B cell (primary cell): ENCODE measurements around the gene ELOVL6. TPM values are rescaled to one million over a fixed set of nuclear protein-coding genes. Genes with fewer than 3 reads are reported as not detected.

ENCODE experiments used
- ATAC-seq: fragments of 200-7000 bp; cut with Tn5 transposase; one replicate; pipeline ENCODE4 v1.10.0; 2021; ENCODE audit warnings: low read depth, mild to moderate bottlenecking, moderate number of reproducible peaks, moderate library complexity
- CTCF ChIA-PET: fragments of 350-600 bp; sonication (Branson Sonifier 250); formaldehyde crosslinking; loops from one replicate; lab custom pipeline; 2021; ENCODE audit warnings: antibody characterized with exemption, inconsistent platforms; lab: Charles Lee
- POLR2A ChIA-PET: fragments of 350-600 bp; sonication (Branson Sonifier 250); formaldehyde crosslinking; loops from one replicate; lab custom pipeline; 2021; ENCODE audit warnings: antibody characterized with exemption; lab: Charles Lee
- DNase-seq: peaks from one replicate; pipeline ENCODE4 v3.0.0; 2013
- H2AFZ ChIP-seq: 2 replicates; pipeline ENCODE4 v1.6.1; 2012; ENCODE audit warnings: mild to moderate bottlenecking, low read depth, low read length; ENCODE audit not compliant: insufficient read depth, poor library complexity, severe bottlenecking
- H3K27ac ChIP-seq, 2 donors: 1 replicate in 1 of 2; 2 replicates in 1 of 2; pipeline ENCODE4 v1.5.1; 2012 to 2013; ENCODE audit warnings: low read length in 2 of 2, mild to moderate bottlenecking in 2 of 2, moderate library complexity in 1 of 2
- H3K27me3 ChIP-seq, 4 experiments: fragments of 200-600 bp in 1 of 4; sonication (generic) in 1 of 4; replicated peaks in 1 of 4; 1 replicate in 2 of 4; 2 replicates in 2 of 4; pipeline versions ENCODE4 v1.6.1 to v1.7.0; 2013 to 2016; ENCODE audit warnings: low read length in 3 of 4, mild to moderate bottlenecking in 2 of 4, mixed read lengths in 1 of 4, moderate library complexity in 1 of 4; ENCODE audit not compliant: insufficient read depth in 4 of 4, control insufficient read depth in 3 of 4; ENCODE audit errors: control extremely low read depth in 1 of 4
- H3K36me3 ChIP-seq, 2 experiments: replicated peaks in 1 of 2; 1 replicate in 1 of 2; 2 replicates in 1 of 2; pipeline versions ENCODE4 v1.6.1 to v1.7.1; 2013; ENCODE audit warnings: low read length in 1 of 2; ENCODE audit not compliant: insufficient read depth in 2 of 2, control insufficient read depth in 1 of 2; ENCODE audit errors: control extremely low read depth in 1 of 2, extremely low read depth in 1 of 2
- H3K4me1 ChIP-seq, 2 donors: fragments of 200-600 bp in 1 of 2; sonication (generic) in 1 of 2; 1 replicate in 1 of 2; 2 replicates in 1 of 2; pipeline versions ENCODE4 v1.5.1 to v1.6.1; 2013 to 2017; ENCODE audit warnings: low read length in 2 of 2; ENCODE audit not compliant: control insufficient read depth in 2 of 2, insufficient read depth in 2 of 2
- H3K4me2 ChIP-seq: replicated peaks from 2 replicates; pipeline ENCODE3; 2012; ENCODE audit warnings: mild to moderate bottlenecking, low read depth, low read length; ENCODE audit not compliant: poor library complexity, severe bottlenecking
- H3K4me3 ChIP-seq, 5 experiments: fragments of 200-600 bp in 1 of 5; sonication (generic) in 1 of 5; 1 replicate in 3 of 5; 2 replicates in 2 of 5; pipeline versions ENCODE4 v1.5.1 to v1.7.0; 2011 to 2016; ENCODE audit warnings: low read length in 4 of 5, mild to moderate bottlenecking in 4 of 5, low read depth in 2 of 5, control low read depth in 1 of 5, moderate library complexity in 1 of 5; ENCODE audit not compliant: insufficient read depth in 1 of 5; ENCODE audit errors: control extremely low read depth in 1 of 5, extremely low read depth in 1 of 5
- H3K79me2 ChIP-seq: fragments of 200-600 bp; sonication (generic); one replicate; pipeline ENCODE4 v1.6.0; 2016; ENCODE audit warnings: low read length; ENCODE audit not compliant: control insufficient read depth, insufficient read depth
- H3K9ac ChIP-seq: fragments of 200-600 bp; sonication (generic); 2 replicates; pipeline ENCODE4 v1.6.1; 2017; ENCODE audit warnings: mild to moderate bottlenecking, low read length, moderate library complexity
- H3K9me3 ChIP-seq, 3 donors: one replicate each; pipeline versions ENCODE4 v1.6.1 to v1.7.1; 2013; ENCODE audit warnings: low read length in 2 of 3; ENCODE audit not compliant: control insufficient read depth in 2 of 3, insufficient read depth in 1 of 3; ENCODE audit errors: control extremely low read depth in 1 of 3
- H4K20me1 ChIP-seq: 2 replicates; pipeline ENCODE4 v1.6.0; 2012; ENCODE audit warnings: mild to moderate bottlenecking, low read length; ENCODE audit not compliant: insufficient read depth, control insufficient read depth, poor library complexity, severe bottlenecking
- H3K27ac Mint-ChIP-seq: one replicate; pipeline ENCODE4 v1.8.0; 2021; ENCODE audit warnings: mixed read lengths
- H3K27me3 Mint-ChIP-seq: one replicate; pipeline ENCODE4 v1.8.0; 2021; ENCODE audit warnings: mixed read lengths
- H3K4me1 Mint-ChIP-seq: one replicate; pipeline ENCODE4 v1.8.0; 2021; ENCODE audit warnings: mixed read lengths
- H3K4me3 Mint-ChIP-seq: one replicate; pipeline ENCODE4 v1.8.0; 2021; ENCODE audit warnings: mixed read lengths
- H3K9me3 Mint-ChIP-seq: one replicate; pipeline ENCODE4 v1.8.0; 2022; ENCODE audit warnings: mixed read lengths; ENCODE audit not compliant: insufficient read depth
- CTCF ChIP-seq: fragments of 200-600 bp; IDR thresholded peaks from one replicate; pipeline ENCODE4 v1.8.0; 2022; ENCODE audit warnings: antibody characterized with exemption, mild to moderate bottlenecking
- EZH2 ChIP-seq: IDR thresholded peaks from 2 replicates; pipeline ENCODE4 v1.6.1; 2012; ENCODE audit warnings: borderline replicate concordance, low read depth, mild to moderate bottlenecking, moderate library complexity, low read length; ENCODE audit not compliant: insufficient read depth, poor library complexity, severe bottlenecking
- WGBS: methylation state at CpG from one replicate; pipeline ENCODE4 v1.1.5; 2013; ENCODE audit warnings: missing lambda C conversion rate; ENCODE audit not compliant: insufficient coverage; 5-methylcytosine and 5-hydroxymethylcytosine counted together
- intact Hi-C: fragments of 100-400 bp; cut with micrococcal nuclease; formaldehyde crosslinking; loops from one replicate; pipeline ENCODE4 v1.10.0; 2022
- polyA plus RNA-seq: library from polyadenylated mRNA; depleted of rRNA; stranded (reverse); fragments of >200 nt; gene quantifications from 2 replicates; pipeline ENCODE4 v1.2.3, GENCODE V29; 2012
- total RNA-seq, 2 donors: library from RNA; stranded (reverse); fragments of 120-200 nt in 1 of 2; gene quantifications; 1 replicate in 1 of 2; 2 replicates in 1 of 2; pipeline versions ENCODE4 v1.2.3 to v1.2.4, GENCODE V29; 2013 to 2022

Gene ELOVL6
- total and polyA plus RNA-seq, 2 donors (not counting 1 experiment from before 2014, with no cell fraction given): 0.10 to 0.22 TPM

DNA sequence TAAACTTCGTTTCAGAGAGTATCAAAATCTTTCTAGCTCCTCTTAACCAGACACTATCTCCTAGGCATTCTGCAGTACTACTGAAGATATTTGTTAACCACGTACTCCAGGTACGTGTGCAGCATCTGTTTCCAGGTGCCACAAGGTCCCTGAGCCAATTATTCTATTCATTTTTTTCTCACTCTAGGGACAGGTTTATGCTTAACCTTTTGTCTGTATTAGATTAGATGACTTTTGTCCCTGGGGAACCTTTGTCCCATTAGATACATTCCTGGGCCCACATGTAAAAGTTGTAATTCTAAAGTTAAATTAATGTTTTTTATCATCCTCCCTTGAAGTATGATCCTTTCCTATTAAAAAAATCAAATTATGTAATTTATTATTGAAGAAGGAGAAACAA lies 16.5 kb downstream of the ELOVL6 start:
- Histone ChIP-seq H3K4me3 (no peak overlapping the region), H3K27ac (no peak overlapping the region), H3K9me3 (no peaks in the 10 kb centered on the region), H2AFZ (no peak overlapping the region), H3K4me1 (peaks cover 5 to 6% of the 10 kb centered on the region in 2 donors), H3K9ac (no peak overlapping the region), H3K36me3 (no peaks in the 10 kb centered on the region), H4K20me1 (no peaks in the 10 kb centered on the region), H3K79me2 (no peaks in the 10 kb centered on the region), H3K4me2 (no peak overlapping the region), H3K27me3 (no peaks in the 10 kb centered on the region)
- no peak overlapping the region for H3K4me3 Mint-ChIP-seq
- H3K9me3 Mint-ChIP-seq: no peaks in the 10 kb centered on the region
- H3K27ac Mint-ChIP-seq: no peak overlapping the region
- H3K4me1 Mint-ChIP-seq: peaks cover 7% of the 10 kb centered on the region
- no peak for ATAC-seq
- intact Hi-C loops: no loop called here
- ChIA-PET CTCF (interaction anchor here (1.1 kb wide), 1 partner anchor 133 kb away, joined by 3 read pairs; no protein-coding TSS in a partner anchor), POLR2A (no interaction called here)
- no peaks in the 10 kb centered on the region for H3K27me3 Mint-ChIP-seq
- whole genome bisulfite sequencing: 90% methylated on average over 2 of the region's 3 CpGs
- DNase-seq: no peak
- TF ChIP-seq EZH2 (no peak), CTCF (no peak)

DNA sequence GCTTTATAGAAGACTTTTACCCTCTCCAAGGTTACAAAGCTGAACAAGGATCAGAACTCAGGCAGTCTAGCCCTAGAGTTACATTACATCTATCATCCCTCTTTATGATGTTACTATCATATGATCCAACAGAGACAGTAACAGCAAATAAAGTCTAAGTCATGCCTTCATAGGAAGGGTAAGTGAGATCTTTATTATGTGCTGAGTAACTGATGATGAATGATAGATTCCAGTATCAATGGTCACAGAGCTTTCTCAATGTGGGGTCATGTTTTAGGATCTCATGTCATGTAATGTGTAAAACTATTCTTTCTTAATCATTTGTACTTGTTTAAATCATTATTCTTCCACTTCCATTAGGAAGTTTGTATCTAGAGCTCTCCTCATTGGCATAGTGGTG lies 22.8 kb downstream of the ELOVL6 start:
- Mint-ChIP-seq H3K9me3 (no peaks in the 10 kb centered on the region), H3K4me3 (no peak overlapping the region), H3K27ac (no peak overlapping the region), H3K4me1 (no peaks in the 10 kb centered on the region), H3K27me3 (no peaks in the 10 kb centered on the region)
- TF ChIP-seq EZH2: no peak
- no peak for TF ChIP-seq CTCF
- H3K4me3 ChIP-seq: no peak overlapping the region
- no peak overlapping the region for H3K4me2 ChIP-seq
- no peak for ATAC-seq
- no peaks in the 10 kb centered on the region for H4K20me1 ChIP-seq
- no peaks in the 10 kb centered on the region for H3K9me3 ChIP-seq
- no peak for DNase-seq
- H3K9ac ChIP-seq: no peak overlapping the region
- no peaks in the 10 kb centered on the region for H3K79me2 ChIP-seq
- no peak overlapping the region for H2AFZ ChIP-seq
- H3K27me3 ChIP-seq: no peaks in the 10 kb centered on the region
- ChIA-PET CTCF (no interaction called here), POLR2A (no interaction called here)
- H3K27ac ChIP-seq: no peak overlapping the region
- H3K36me3 ChIP-seq: no peaks in the 10 kb centered on the region
- no peaks in the 10 kb centered on the region for H3K4me1 ChIP-seq
- intact Hi-C loops: no loop called here
